Natural killer cell treated with Interleukin-12 subunit alpha and Interleukin-12 subunit beta and Interleukin-15 and Interleukin-18, amount 100 ng/mL, for 72 hours (primary cell): ENCODE measurements around the gene NDC1. TPM values are rescaled to one million over a fixed set of nuclear protein-coding genes. Genes with fewer than 3 reads are reported as not detected.

Experiments used
- total RNA-seq, 2 donors: library from RNA; stranded (reverse); gene quantifications; one replicate each; pipeline ENCODE4 v1.2.3, GENCODE V29; 2022

The NDC1 gene
- total RNA-seq, 2 donors from 2014 or later: 23.4 to 44.9 TPM

Other genes starting within 250 kb of the NDC1 start
- gene GLIS1, start 99.1 kb downstream of the NDC1 start, total RNA-seq: not detected
- 10 to 100 TPM; 16.9 to 25.3 TPM for gene YIPF1, start 51.5 kb upstream of the NDC1 start, total RNA-seq
- not detected for gene DIO1, start 55.9 kb upstream of the NDC1 start, total RNA-seq
- 10 to 100 TPM; 61.8 to 71.2 TPM for gene IFT25, start 107.4 kb upstream of the NDC1 start, total RNA-seq
- gene LRRC42, start 108.1 kb upstream of the NDC1 start, total RNA-seq: 10 to 100 TPM; 19.2 to 21.8 TPM
- not detected for gene LDLRAD1, start 179.9 kb upstream of the NDC1 start, total RNA-seq
- gene TMEM59, start 214.9 kb upstream of the NDC1 start, total RNA-seq: 100 to 1,000 TPM in 1 of 2 donors, 10 to 100 TPM in 1; 85.9 to 239 TPM
- gene TCEANC2, start 215.3 kb upstream of the NDC1 start, total RNA-seq: 1 to 10 TPM; 9.3 to 9.5 TPM